GM12891 (cell line): ENCODE measurements around the gene CDC6.

ENCODE experiments used
- PAX5 ChIP-seq: IDR thresholded peaks from 2 replicates; pipeline ENCODE4 v1.6.1; 2011; ENCODE audit warnings: low read length, moderate library complexity, mild to moderate bottlenecking; ENCODE audit not compliant: insufficient read depth, severe bottlenecking
- POLR2A ChIP-seq: IDR thresholded peaks from 2 replicates; pipeline ENCODE4 v1.6.1; 2011; ENCODE audit warnings: low read depth, low read length, control low read depth
- POLR2AphosphoS5 ChIP-seq: IDR thresholded peaks from 2 replicates; pipeline ENCODE4 v1.6.1; 2011; ENCODE audit warnings: low read depth, low read length, control low read depth
- POU2F2 ChIP-seq: IDR thresholded peaks from 2 replicates; pipeline ENCODE4 v1.6.1; 2011; ENCODE audit warnings: low read depth, mild to moderate bottlenecking, control low read depth, low read length, moderate library complexity
- SPI1 ChIP-seq: IDR thresholded peaks from 2 replicates; pipeline ENCODE4 v1.6.1; 2011; ENCODE audit warnings: low read depth, low read length, control low read depth
- TAF1 ChIP-seq: IDR thresholded peaks from 2 replicates; pipeline ENCODE4 v1.6.1; 2011; ENCODE audit warnings: low read depth, low read length, control low read depth

DNA sequence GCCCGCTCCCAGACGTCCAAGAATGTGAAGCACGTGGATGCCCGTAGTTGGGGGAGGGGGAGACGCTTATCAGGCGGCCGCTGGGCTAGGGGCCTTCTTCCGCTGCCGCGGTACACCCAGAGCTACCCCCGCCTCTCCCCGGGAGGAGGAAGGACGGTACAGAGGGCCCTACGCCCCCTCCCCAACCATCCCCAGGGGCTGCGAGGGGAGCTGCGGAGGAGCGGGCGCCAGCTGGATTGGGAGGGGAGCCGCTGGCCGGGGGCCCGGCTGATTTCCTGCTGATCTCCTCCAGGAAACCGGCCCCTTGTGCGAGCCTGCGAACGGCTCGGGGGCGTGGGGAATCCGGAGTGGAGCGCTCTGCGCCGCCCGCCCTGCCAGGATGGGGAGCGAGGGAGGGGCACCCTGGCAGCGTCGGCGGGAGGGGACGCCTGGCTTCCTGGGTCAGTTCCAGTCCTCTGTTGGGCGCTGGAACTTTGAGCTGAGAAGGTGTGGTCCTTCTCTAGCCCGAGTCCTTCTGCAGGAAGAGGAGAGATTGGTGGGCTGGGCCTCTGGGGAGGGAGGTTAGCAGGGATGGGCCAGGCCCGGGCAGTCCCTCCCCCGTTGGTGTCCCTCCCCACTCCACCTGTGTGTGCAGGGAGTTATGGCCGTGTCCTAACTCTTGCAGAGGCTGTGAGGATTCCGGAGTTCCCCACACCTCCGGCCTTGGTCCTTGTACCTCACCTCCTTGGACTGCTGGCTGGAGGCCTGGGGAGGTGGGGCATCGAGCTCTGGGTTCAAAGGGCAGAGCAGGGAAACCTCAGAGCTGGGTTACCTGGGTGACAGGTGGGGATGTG is 57.7 kb downstream of the CDC6 start:
- no peak for TF ChIP-seq TAF1
- TF ChIP-seq POLR2A: no peak
- no peak for TF ChIP-seq PAX5
- TF ChIP-seq POLR2AphosphoS5: no peak
- TF ChIP-seq SPI1: no peak
- no peak for TF ChIP-seq POU2F2
